Measurements from ENCODE around the gene GSDMA. TPM values are rescaled to one million over a fixed set of nuclear protein-coding genes. Genes with fewer than 3 reads are reported as not detected.

The GSDMA gene
- not detected for polyA plus RNA-seq (2013, experiment 1 of 2; ENCODE audit: insufficient read length)
- not detected for polyA plus RNA-seq (2013, experiment 2 of 2; ENCODE audit: insufficient read length)

- DNase-seq: no peak
Observed at GRCh38 chr17:39962642-39963220, at the start of gene GSDMA. Gene GSDMA (plus strand): TSS chr17:39963004. CDS start chr17:39965688, 2,684 bp downstream.

- DNase-seq: no peak
Observed at GRCh38 chr17:39913989-39914388, 48.8 kb upstream of the GSDMA start.

- no peak for DNase-seq
Observed at GRCh38 chr17:39915559-39915958, 47.2 kb upstream of the GSDMA start.

GRCh38 chr17:39916918-39917317, 45.9 kb upstream of the GSDMA start:
- peak; percentile 18 for DNase-seq

- no peak for DNase-seq
Observed at GRCh38 chr17:39919087-39919683, 43.6 kb upstream of the GSDMA start.

- DNase-seq: no peak
Observed at GRCh38 chr17:39920218-39921210, 42.3 kb upstream of the GSDMA start.

- no peak for DNase-seq
Observed at GRCh38 chr17:39921323-39921722, 41.5 kb upstream of the GSDMA start.

GRCh38 chr17:39922006-39922405, 40.8 kb upstream of the GSDMA start:
- no peak for DNase-seq

GRCh38 chr17:39923230-39923629, 39.6 kb upstream of the GSDMA start:
- no peak for DNase-seq

- DNase-seq: peak; percentile 28
Observed at GRCh38 chr17:39923836-39924690, 38.7 kb upstream of the GSDMA start.

- no peak for DNase-seq
Observed at GRCh38 chr17:39924691-39925055, 38.1 kb upstream of the GSDMA start.

- DNase-seq: no peak
Observed at GRCh38 chr17:39925282-39926134, 37.3 kb upstream of the GSDMA start.

- no peak for DNase-seq
Observed at GRCh38 chr17:39926135-39926587, 36.6 kb upstream of the GSDMA start.

GRCh38 chr17:39926588-39927100, 36.2 kb upstream of the GSDMA start:
- no peak for DNase-seq

GRCh38 chr17:39927101-39927928, 35.5 kb upstream of the GSDMA start, which contains the start of the genes LRRC3C and ORMDL3:
Gene LRRC3C (plus strand): TSS chr17:39927732. CDS start chr17:39941524, 13,792 bp downstream.
Gene ORMDL3 (minus strand): TSS chr17:39927601. CDS start chr17:39924203, 3,398 bp downstream.
- peak; percentile 94 for DNase-seq

GRCh38 chr17:39927929-39928857, 34.6 kb upstream of the GSDMA start:
- DNase-seq: no peak

- peak; percentile 96 for DNase-seq
Observed at GRCh38 chr17:39928858-39929645, 33.8 kb upstream of the GSDMA start.
